Lung (tissue), 12 donors: ENCODE results near the gene CATSPER4. TPM values are rescaled to one million over a fixed set of nuclear protein-coding genes. Genes with fewer than 3 reads are reported as not detected.

Source experiments
- ATAC-seq: fragments of 200-7000 bp; cut with Tn5 transposase; one replicate; pipeline ENCODE4 v1.9.1; 2020; ENCODE audit warnings: moderate number of reproducible peaks; ENCODE audit not compliant: insufficient read depth, low FRiP score
- DNase-seq, 3 donors: peaks; one replicate each; pipeline ENCODE4 v3.0.0-alpha.2; 2013 to 2017
- H3K27ac ChIP-seq, 2 donors: one replicate each; pipeline ENCODE4 v1.5.1; 2013; ENCODE audit warnings: mild to moderate bottlenecking in 2 of 2, moderate library complexity in 2 of 2, control low read depth in 1 of 2, inconsistent platforms in 1 of 2, low read depth in 1 of 2, low read length in 1 of 2
- H3K27me3 ChIP-seq, 3 donors: one replicate each; pipeline ENCODE4 v1.5.1; 2013; ENCODE audit warnings: low read length in 2 of 3; ENCODE audit not compliant: control insufficient read depth in 3 of 3, insufficient read depth in 3 of 3
- H3K36me3 ChIP-seq, 4 donors: one replicate each; pipeline ENCODE4 v1.5.1; 2013; ENCODE audit warnings: low read length in 4 of 4, mild to moderate bottlenecking in 1 of 4, moderate library complexity in 1 of 4; ENCODE audit not compliant: control insufficient read depth in 4 of 4, insufficient read depth in 4 of 4
- H3K4me1 ChIP-seq, 5 donors: one replicate each; pipeline ENCODE4 v1.5.1; 2013; ENCODE audit warnings: low read length in 5 of 5, mild to moderate bottlenecking in 2 of 5, moderate library complexity in 1 of 5; ENCODE audit not compliant: control insufficient read depth in 5 of 5, insufficient read depth in 5 of 5
- H3K4me3 ChIP-seq: one replicate; pipeline ENCODE4 v1.5.1; 2013; ENCODE audit warnings: mild to moderate bottlenecking, control low read depth, moderate library complexity
- H3K9ac ChIP-seq, 2 donors: one replicate each; pipeline ENCODE4 v1.5.1; 2013; ENCODE audit warnings: low read length in 2 of 2, control low read depth in 1 of 2; ENCODE audit not compliant: insufficient read depth in 1 of 2
- H3K9me3 ChIP-seq, 4 donors: one replicate each; pipeline ENCODE4 v1.5.1; 2013; ENCODE audit warnings: low read length in 3 of 4, mild to moderate bottlenecking in 1 of 4, moderate library complexity in 1 of 4; ENCODE audit not compliant: control insufficient read depth in 4 of 4, insufficient read depth in 3 of 4
- WGBS, 2 donors: extraction: QIAGEN DNeasy Blood & Tissue Kit; methylation state at CpG; one replicate each; pipeline ENCODE4 v1.1.7; 2013; 5-methylcytosine and 5-hydroxymethylcytosine counted together
- polyA plus RNA-seq, 2 donors: library from polyadenylated mRNA; stranded (reverse); fragments of 200-250 nt; gene quantifications; one replicate each; pipeline ENCODE4 v1.2.1, GENCODE V29; 2013
- total RNA-seq, 2 donors: library from RNA; depleted of rRNA in 1 of 2; stranded (reverse); fragments of >200 nt in 1 of 2; gene quantifications; one replicate each; pipeline ENCODE4 v1.2.1, GENCODE V29; 2014 to 2021
- TF ChIP-seq, protein P1 (sequence below): IDR thresholded peaks from 2 replicates; pipeline ENCODE4 v1.5.1; 2012; ENCODE audit warnings: mild to moderate bottlenecking; ENCODE audit errors: control extremely low read depth, extremely low read depth
- donor health status: control.
- donor health status: control.
- donor health status: Bipolar disorder and iron deficiency.
- donor health status: healthy.
- donor health status: DM: yes; HTN: yes; CAD: no.

The CATSPER4 gene
- total and polyA plus RNA-seq, 4 donors = not detected

DNA sequence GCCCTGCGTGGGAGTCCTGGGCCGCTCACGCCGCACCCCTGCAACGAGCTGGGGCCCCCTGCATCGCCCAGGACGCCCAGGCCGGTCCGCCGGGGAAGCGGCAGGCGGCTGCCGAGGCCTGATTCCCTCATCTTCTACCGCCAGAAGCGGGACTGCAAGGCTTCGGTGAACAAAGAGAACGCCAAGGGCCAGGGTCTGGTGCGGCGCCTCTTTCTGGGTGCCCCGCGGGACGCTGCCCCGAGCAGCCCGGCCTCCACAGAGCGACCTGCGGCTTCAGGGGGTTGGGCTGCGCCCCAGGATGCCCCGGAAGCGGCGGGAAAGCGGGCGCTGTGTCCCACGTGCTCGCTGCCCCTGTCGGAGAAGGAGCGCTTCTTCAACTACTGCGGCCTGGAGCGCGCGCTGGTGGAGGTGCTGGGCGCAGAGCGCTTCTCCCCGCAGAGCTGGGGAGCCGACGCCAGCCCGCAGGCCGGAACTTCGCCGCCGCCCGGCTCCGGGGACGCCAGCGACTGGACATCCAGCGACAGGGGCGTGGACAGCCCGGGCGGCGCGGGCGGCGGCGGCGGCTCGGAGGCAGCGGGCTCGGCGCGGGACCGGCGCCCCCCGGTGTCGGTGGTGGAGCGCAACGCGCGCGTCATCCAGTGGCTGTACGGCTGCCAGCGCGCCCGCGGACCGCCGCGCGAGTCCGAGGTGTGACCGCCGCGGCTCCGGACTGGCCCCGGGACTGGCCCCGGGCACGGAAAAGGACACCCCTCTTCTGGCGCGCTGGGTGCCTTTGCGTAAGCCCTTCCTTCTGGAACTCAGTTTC lies 28.8 kb upstream of the CATSPER4 start:
- DNase-seq = peak; percentile 69 to 78 (median 71)
- TF ChIP-seq, protein P1, sequence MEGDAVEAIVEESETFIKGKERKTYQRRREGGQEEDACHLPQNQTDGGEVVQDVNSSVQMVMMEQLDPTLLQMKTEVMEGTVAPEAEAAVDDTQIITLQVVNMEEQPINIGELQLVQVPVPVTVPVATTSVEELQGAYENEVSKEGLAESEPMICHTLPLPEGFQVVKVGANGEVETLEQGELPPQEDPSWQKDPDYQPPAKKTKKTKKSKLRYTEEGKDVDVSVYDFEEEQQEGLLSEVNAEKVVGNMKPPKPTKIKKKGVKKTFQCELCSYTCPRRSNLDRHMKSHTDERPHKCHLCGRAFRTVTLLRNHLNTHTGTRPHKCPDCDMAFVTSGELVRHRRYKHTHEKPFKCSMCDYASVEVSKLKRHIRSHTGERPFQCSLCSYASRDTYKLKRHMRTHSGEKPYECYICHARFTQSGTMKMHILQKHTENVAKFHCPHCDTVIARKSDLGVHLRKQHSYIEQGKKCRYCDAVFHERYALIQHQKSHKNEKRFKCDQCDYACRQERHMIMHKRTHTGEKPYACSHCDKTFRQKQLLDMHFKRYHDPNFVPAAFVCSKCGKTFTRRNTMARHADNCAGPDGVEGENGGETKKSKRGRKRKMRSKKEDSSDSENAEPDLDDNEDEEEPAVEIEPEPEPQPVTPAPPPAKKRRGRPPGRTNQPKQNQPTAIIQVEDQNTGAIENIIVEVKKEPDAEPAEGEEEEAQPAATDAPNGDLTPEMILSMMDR = no peak
- Histone ChIP-seq H3K4me1 (peaks cover 0 to 41% (median 7%) of the 10 kb centered on the region in 5 donors), H3K4me3 (peak overlapping the region; percentile 40), H3K9me3 (no peaks in the 10 kb centered on the region), H3K36me3 (no peaks in the 10 kb centered on the region), H3K27me3 (no peaks in the 10 kb centered on the region), H3K27ac (peak overlapping the region; percentile 30 to 87), H3K9ac (no peak overlapping the region)
- ATAC-seq = peak; percentile 32
- WGBS, 2 donors = 1 to 2% methylated on average over 90 to 98 of the region's 98 CpGs

DNA sequence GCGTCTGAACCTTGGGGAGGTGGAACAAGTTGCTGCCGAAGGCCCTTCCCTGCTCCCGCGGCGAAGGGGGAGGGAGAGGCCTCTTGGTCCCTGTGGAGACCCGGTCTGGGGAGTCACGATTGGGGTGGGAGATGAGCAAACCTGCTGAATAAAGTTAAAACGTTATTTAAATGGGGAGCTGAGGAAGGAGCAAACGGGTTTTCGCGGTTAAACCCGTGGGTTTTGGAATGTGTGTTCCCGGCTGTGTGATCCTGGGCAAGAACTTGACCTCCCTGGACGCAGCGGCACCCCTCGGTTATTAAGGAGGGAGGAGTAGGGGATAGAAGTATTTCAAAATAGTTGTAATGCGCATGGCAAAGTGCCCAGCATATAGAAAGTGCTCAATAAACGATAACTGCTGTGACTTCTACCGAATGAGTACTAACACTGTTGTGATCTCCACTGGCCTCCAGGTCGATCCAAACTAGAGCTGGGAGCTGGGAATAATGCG lies 28.1 kb upstream of the CATSPER4 start:
- H3K4me3 ChIP-seq = peak overlapping the region; percentile 40
- H3K27me3 ChIP-seq = no peaks in the 10 kb centered on the region
- no peak for DNase-seq
- H3K36me3 ChIP-seq = no peaks in the 10 kb centered on the region
- WGBS, 2 donors = 21 to 29% methylated on average over 21 of the region's 21 CpGs
- ATAC-seq = no peak
- H3K9me3 ChIP-seq = no peaks in the 10 kb centered on the region
- TF ChIP-seq, protein P1 = no peak
- H3K4me1 ChIP-seq = peaks cover 0 to 40% (median 7%) of the 10 kb centered on the region in 5 donors
- no peak overlapping the region for H3K9ac ChIP-seq
- peak overlapping the region in 1 of 2 donors; percentile 87 for H3K27ac ChIP-seq

DNA sequence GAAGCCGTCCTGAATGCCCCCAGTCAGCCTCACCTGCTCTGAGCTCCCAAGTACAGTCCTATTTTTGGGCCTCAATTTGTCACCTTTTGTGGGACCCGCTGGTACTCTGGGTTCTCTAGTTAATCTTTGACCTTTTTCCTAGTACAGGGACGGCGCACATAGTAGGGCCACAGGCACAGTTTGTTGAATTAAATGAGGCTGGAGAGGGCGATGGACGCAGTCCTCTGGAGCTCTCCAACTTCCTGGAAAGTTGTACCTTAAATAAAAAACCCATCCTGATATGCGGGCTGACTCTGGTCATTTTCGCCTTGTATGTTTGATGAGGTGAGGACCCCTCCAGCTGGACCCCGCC lies 26.7 kb upstream of the CATSPER4 start:
- H3K27ac ChIP-seq = no peak overlapping the region
- DNase-seq = no peak
- H3K27me3 ChIP-seq = no peaks in the 10 kb centered on the region
- ATAC-seq = no peak
- H3K9ac ChIP-seq = no peak overlapping the region
- H3K9me3 ChIP-seq = no peaks in the 10 kb centered on the region
- 61 to 65% methylated on average over 9 of the region's 9 CpGs for WGBS, 2 donors
- H3K36me3 ChIP-seq = no peaks in the 10 kb centered on the region
- no peak overlapping the region for H3K4me3 ChIP-seq
- TF ChIP-seq, protein P1 = no peak
- H3K4me1 ChIP-seq = peaks cover 0 to 36% (median 5%) of the 10 kb centered on the region in 5 donors
